Neural cell (in vitro differentiated cells): ENCODE data around the gene ASB10.

ENCODE experiments used
- CTCF ChIP-seq: fragments of 450-650 bp; IDR thresholded peaks from 2 replicates; pipeline ENCODE4 v1.5.1; 2014; ENCODE audit warnings: antibody characterized with exemption, mild to moderate bottlenecking, moderate library complexity; ENCODE audit not compliant: poor library complexity, severe bottlenecking
- EZH2 ChIP-seq: fragments of 200-600, 300-800 bp; shearing (Covaris generic), sonication (generic); IDR thresholded peaks from 2 replicates; pipeline ENCODE4 v1.6.1; 2014; ENCODE audit warnings: antibody characterized with exemption, low read length, borderline replicate concordance, mild to moderate bottlenecking; ENCODE audit not compliant: insufficient read depth, poor library complexity, severe bottlenecking
- MXI1 ChIP-seq: fragments of 450-650 bp; conservative IDR thresholded peaks from 2 replicates; pipeline ENCODE4 v1.6.1; 2014; ENCODE audit warnings: antibody characterized with exemption, mild to moderate bottlenecking; ENCODE audit not compliant: poor library complexity, severe bottlenecking
- POLR2AphosphoS5 ChIP-seq: IDR thresholded peaks from 2 replicates; pipeline ENCODE4 v1.6.1; 2012
- SMC3 ChIP-seq: fragments of 450-650 bp; conservative IDR thresholded peaks from 2 replicates; pipeline ENCODE4 v1.6.1; 2014; ENCODE audit warnings: antibody characterized with exemption, mild to moderate bottlenecking, moderate library complexity; ENCODE audit not compliant: poor library complexity
- TF ChIP-seq, protein P1 (sequence below): IDR thresholded peaks from 2 replicates; pipeline ENCODE4 v1.6.1; 2012; ENCODE audit warnings: borderline replicate concordance

GRCh38 chr7:151150388-151150787 lies 36.7 kb downstream of the ASB10 start:
- TF ChIP-seq SMC3: no peak
- no peak for TF ChIP-seq CTCF
- no peak for TF ChIP-seq MXI1
- TF ChIP-seq EZH2: no peak
- TF ChIP-seq, protein P1, sequence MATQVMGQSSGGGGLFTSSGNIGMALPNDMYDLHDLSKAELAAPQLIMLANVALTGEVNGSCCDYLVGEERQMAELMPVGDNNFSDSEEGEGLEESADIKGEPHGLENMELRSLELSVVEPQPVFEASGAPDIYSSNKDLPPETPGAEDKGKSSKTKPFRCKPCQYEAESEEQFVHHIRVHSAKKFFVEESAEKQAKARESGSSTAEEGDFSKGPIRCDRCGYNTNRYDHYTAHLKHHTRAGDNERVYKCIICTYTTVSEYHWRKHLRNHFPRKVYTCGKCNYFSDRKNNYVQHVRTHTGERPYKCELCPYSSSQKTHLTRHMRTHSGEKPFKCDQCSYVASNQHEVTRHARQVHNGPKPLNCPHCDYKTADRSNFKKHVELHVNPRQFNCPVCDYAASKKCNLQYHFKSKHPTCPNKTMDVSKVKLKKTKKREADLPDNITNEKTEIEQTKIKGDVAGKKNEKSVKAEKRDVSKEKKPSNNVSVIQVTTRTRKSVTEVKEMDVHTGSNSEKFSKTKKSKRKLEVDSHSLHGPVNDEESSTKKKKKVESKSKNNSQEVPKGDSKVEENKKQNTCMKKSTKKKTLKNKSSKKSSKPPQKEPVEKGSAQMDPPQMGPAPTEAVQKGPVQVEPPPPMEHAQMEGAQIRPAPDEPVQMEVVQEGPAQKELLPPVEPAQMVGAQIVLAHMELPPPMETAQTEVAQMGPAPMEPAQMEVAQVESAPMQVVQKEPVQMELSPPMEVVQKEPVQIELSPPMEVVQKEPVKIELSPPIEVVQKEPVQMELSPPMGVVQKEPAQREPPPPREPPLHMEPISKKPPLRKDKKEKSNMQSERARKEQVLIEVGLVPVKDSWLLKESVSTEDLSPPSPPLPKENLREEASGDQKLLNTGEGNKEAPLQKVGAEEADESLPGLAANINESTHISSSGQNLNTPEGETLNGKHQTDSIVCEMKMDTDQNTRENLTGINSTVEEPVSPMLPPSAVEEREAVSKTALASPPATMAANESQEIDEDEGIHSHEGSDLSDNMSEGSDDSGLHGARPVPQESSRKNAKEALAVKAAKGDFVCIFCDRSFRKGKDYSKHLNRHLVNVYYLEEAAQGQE: no peak
- TF ChIP-seq POLR2AphosphoS5: no peak
